Activated CD8-positive, alpha-beta memory T cell treated with anti-CD3 and anti-CD28 coated beads, Interleukin-2, amount 50 U/mL, for 4 hours (primary cell): ENCODE results near the gene TTC27.
"Not testable (repeated sequence)": the region's sequence is repeated elsewhere in the genome, so short reads cannot be mapped to it uniquely, and the experiment has no call there.

ENCODE experiments used
- DNase-seq: peaks from one replicate; pipeline ENCODE4 v3.0.0-alpha.2; 2020

The TTC27 gene

GRCh38 chr2:32720771-32721170 is 92.9 kb downstream of the TTC27 start:
- no peak for DNase-seq

- DNase-seq = no peak
Observed at GRCh38 chr2:32721376-32721775, 93.5 kb downstream of the TTC27 start.

- DNase-seq = no peak
Observed at GRCh38 chr2:32723467-32724079, 95.7 kb downstream of the TTC27 start.

- DNase-seq = not testable (repeated sequence)
Observed at GRCh38 chr2:32726678-32727077, 98.8 kb downstream of the TTC27 start.

- no peak for DNase-seq
Observed at GRCh38 chr2:32727157-32727556, 99.3 kb downstream of the TTC27 start.

GRCh38 chr2:32730958-32731357 is 103.1 kb downstream of the TTC27 start:
- DNase-seq = not testable (repeated sequence)

GRCh38 chr2:32732120-32732519 is 104.3 kb downstream of the TTC27 start:
- no peak for DNase-seq

GRCh38 chr2:32732912-32733472 is 105.1 kb downstream of the TTC27 start:
- DNase-seq = no peak

GRCh38 chr2:32735348-32735747 is 107.5 kb downstream of the TTC27 start:
- DNase-seq = no peak

- DNase-seq = no peak
Observed at GRCh38 chr2:32738939-32739338, 111.1 kb downstream of the TTC27 start.

GRCh38 chr2:32739664-32740063 is 111.8 kb downstream of the TTC27 start:
- DNase-seq = no peak

- no peak for DNase-seq
Observed at GRCh38 chr2:32741575-32741974, 113.7 kb downstream of the TTC27 start.

GRCh38 chr2:32742376-32742775 is 114.5 kb downstream of the TTC27 start:
- no peak for DNase-seq

GRCh38 chr2:32743480-32744236 is 115.8 kb downstream of the TTC27 start:
- DNase-seq = no peak

GRCh38 chr2:32745191-32745590 is 117.3 kb downstream of the TTC27 start:
- no peak for DNase-seq

- no peak for DNase-seq
Observed at GRCh38 chr2:32745675-32746074, 117.8 kb downstream of the TTC27 start.

- no peak for DNase-seq
Observed at GRCh38 chr2:32746669-32747068, 118.8 kb downstream of the TTC27 start.

- no peak for DNase-seq
Observed at GRCh38 chr2:32748158-32748557, 120.3 kb downstream of the TTC27 start.

- no peak for DNase-seq
Observed at GRCh38 chr2:32750880-32751279, 123.0 kb downstream of the TTC27 start.

- no peak for DNase-seq
Observed at GRCh38 chr2:32752205-32752604, 124.4 kb downstream of the TTC27 start.

- no peak for DNase-seq
Observed at GRCh38 chr2:32752952-32753351, 125.1 kb downstream of the TTC27 start.

GRCh38 chr2:32754676-32755075 is 126.8 kb downstream of the TTC27 start:
- not testable (repeated sequence) for DNase-seq

GRCh38 chr2:32755666-32756065 is 127.8 kb downstream of the TTC27 start:
- no peak for DNase-seq

- DNase-seq = no peak
Observed at GRCh38 chr2:32756074-32756727, 128.4 kb downstream of the TTC27 start.
